ENCODE data around the gene S1PR5.

DNA sequence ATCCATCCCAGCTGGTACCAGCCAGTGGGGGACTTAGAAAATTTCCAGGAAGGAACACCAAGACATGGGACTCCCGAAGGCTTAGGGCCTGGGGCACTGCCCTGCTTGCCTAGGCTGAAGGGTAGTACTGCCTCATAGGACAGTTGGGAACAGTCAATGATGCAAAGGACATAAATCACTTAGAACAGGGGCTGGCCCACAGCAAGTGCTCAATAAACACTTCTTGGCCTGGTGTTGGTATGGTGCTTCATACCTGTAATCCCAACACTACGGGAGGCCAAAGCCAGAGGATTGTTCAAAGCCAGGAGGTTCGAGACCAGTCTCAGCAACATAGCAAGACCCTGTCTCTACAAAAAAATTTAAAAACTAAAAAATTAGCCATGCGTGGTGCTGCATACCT lies 19.9 kb downstream of the S1PR5 start:
- TF ChIP-seq, protein P1, sequence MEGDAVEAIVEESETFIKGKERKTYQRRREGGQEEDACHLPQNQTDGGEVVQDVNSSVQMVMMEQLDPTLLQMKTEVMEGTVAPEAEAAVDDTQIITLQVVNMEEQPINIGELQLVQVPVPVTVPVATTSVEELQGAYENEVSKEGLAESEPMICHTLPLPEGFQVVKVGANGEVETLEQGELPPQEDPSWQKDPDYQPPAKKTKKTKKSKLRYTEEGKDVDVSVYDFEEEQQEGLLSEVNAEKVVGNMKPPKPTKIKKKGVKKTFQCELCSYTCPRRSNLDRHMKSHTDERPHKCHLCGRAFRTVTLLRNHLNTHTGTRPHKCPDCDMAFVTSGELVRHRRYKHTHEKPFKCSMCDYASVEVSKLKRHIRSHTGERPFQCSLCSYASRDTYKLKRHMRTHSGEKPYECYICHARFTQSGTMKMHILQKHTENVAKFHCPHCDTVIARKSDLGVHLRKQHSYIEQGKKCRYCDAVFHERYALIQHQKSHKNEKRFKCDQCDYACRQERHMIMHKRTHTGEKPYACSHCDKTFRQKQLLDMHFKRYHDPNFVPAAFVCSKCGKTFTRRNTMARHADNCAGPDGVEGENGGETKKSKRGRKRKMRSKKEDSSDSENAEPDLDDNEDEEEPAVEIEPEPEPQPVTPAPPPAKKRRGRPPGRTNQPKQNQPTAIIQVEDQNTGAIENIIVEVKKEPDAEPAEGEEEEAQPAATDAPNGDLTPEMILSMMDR (IDR thresholded peaks at IDR 0.05) = no peak
- TF ChIP-seq POLR2A (IDR thresholded peaks at IDR 0.05) (no peak), POLR2AphosphoS5 (IDR thresholded peaks at IDR 0.05) (no peak)

Data from breast epithelium (tissue), 3 donors.